HL-60/S4 (cell line): ENCODE data around the gene CACNA1C.
"Not testable (repeated sequence)": the region's sequence is repeated elsewhere in the genome, so short reads cannot be mapped to it uniquely, and the experiment has no call there.

Experiments used
- in situ Hi-C: fragments of 300-500 bp; cut with MboI; formaldehyde crosslinking; loops from 2 replicates; pipeline ENCODE4 v1.14.3; 2022; ENCODE audit warnings: low sequenced_read_pairs

Gene CACNA1C

GRCh38 chr12:2733493-2734355, 680.9 kb downstream of the CACNA1C start:
- in situ Hi-C loops = no loop called here

GRCh38 chr12:2735432-2735831, 682.6 kb downstream of the CACNA1C start:
- in situ Hi-C loops = no loop called here

- in situ Hi-C loops = no loop called here
Observed at GRCh38 chr12:2737656-2738241, 685.0 kb downstream of the CACNA1C start.

- in situ Hi-C loops = no loop called here
Observed at GRCh38 chr12:2739069-2739468, 686.3 kb downstream of the CACNA1C start.

GRCh38 chr12:2739832-2740641, 687.2 kb downstream of the CACNA1C start:
- in situ Hi-C loops = no loop called here

GRCh38 chr12:2742037-2742436, 689.2 kb downstream of the CACNA1C start:
- in situ Hi-C loops = not testable (repeated sequence)

- in situ Hi-C loops = no loop called here
Observed at GRCh38 chr12:2743478-2743877, 690.7 kb downstream of the CACNA1C start.

- in situ Hi-C loops = no loop called here
Observed at GRCh38 chr12:2745655-2746054, 692.9 kb downstream of the CACNA1C start.
